Choroid plexus epithelial cell (primary cell): ENCODE results near the gene SLC24A3.

Experiments
- DNase-seq: peaks from one replicate; pipeline ENCODE4 v3.0.0-alpha.2; 2010; ENCODE audit warnings: low read depth
- H3K4me3 ChIP-seq: 2 replicates; pipeline ENCODE4 v1.5.1; 2011; ENCODE audit warnings: low read depth, mild to moderate bottlenecking, control low read depth, low read length, moderate library complexity
- TF ChIP-seq, protein P1 (sequence below): conservative IDR thresholded peaks from 2 replicates; pipeline ENCODE4 v1.5.1; 2011; ENCODE audit warnings: low read depth, mild to moderate bottlenecking, control low read depth, inconsistent platforms, low read length, moderate library complexity

Gene SLC24A3

GRCh38 chr20:19440660-19441527 is 228.5 kb downstream of the SLC24A3 start:
- TF ChIP-seq, protein P1, sequence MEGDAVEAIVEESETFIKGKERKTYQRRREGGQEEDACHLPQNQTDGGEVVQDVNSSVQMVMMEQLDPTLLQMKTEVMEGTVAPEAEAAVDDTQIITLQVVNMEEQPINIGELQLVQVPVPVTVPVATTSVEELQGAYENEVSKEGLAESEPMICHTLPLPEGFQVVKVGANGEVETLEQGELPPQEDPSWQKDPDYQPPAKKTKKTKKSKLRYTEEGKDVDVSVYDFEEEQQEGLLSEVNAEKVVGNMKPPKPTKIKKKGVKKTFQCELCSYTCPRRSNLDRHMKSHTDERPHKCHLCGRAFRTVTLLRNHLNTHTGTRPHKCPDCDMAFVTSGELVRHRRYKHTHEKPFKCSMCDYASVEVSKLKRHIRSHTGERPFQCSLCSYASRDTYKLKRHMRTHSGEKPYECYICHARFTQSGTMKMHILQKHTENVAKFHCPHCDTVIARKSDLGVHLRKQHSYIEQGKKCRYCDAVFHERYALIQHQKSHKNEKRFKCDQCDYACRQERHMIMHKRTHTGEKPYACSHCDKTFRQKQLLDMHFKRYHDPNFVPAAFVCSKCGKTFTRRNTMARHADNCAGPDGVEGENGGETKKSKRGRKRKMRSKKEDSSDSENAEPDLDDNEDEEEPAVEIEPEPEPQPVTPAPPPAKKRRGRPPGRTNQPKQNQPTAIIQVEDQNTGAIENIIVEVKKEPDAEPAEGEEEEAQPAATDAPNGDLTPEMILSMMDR, result no peak
- no peak overlapping the region for H3K4me3 ChIP-seq
- DNase-seq, result no peak

GRCh38 chr20:19446246-19446645 is 233.8 kb downstream of the SLC24A3 start:
- DNase-seq, result no peak
- H3K4me3 ChIP-seq, result no peak overlapping the region
- TF ChIP-seq, protein P1, result no peak

- no peak overlapping the region for H3K4me3 ChIP-seq
- TF ChIP-seq, protein P1, result no peak
- DNase-seq, result no peak
Measured at GRCh38 chr20:19448632-19449031, 236.2 kb downstream of the SLC24A3 start.

- DNase-seq, result peak; percentile 6
- no peak overlapping the region for H3K4me3 ChIP-seq
- TF ChIP-seq, protein P1, result no peak
Measured at GRCh38 chr20:19449051-19449450, 236.6 kb downstream of the SLC24A3 start.

- no peak for DNase-seq
- no peak overlapping the region for H3K4me3 ChIP-seq
- TF ChIP-seq, protein P1, result no peak
Measured at GRCh38 chr20:19451231-19451922, 238.9 kb downstream of the SLC24A3 start.

- TF ChIP-seq, protein P1, result no peak
- DNase-seq, result no peak
- no peak overlapping the region for H3K4me3 ChIP-seq
Measured at GRCh38 chr20:19451923-19452295, 239.5 kb downstream of the SLC24A3 start.

DNA sequence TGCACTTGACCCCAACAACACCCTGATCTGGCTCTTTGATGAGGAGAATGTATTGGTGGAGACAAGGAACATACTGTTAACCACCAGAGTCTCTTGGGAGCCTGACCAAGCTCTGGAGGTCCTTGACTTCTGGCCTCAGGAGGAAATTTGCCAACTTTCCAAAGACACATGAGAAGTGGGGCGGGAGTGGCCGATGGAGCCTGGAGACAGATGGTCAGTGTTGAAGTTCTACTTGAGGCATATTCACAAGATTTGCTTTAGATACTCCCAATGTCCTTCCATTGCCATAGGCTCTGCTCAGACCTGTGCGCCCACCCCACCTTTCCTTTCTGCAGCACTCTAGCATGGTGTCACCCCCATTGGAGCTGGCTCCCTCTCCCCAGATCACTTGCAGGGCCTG is 241.0 kb downstream of the SLC24A3 start:
- H3K4me3 ChIP-seq, result no peak overlapping the region
- no peak for DNase-seq
- TF ChIP-seq, protein P1, result no peak
